GM12891 (cell line): ENCODE measurements around the gene TLR7.

Experiments
- DNase-seq: peaks from one replicate; pipeline ENCODE4 v3.0.0; 2011; ENCODE audit warnings: low spot score; ENCODE audit not compliant: insufficient read length
- FAIRE-seq: peaks from 2 replicates; lab custom pipeline; 2011; peaks lifted over from hg19 to GRCh38; lab: Jason Lieb, UNC
- PAX5 ChIP-seq: IDR thresholded peaks from 2 replicates; pipeline ENCODE4 v1.6.1; 2011; ENCODE audit warnings: low read length, moderate library complexity, mild to moderate bottlenecking; ENCODE audit not compliant: insufficient read depth, severe bottlenecking
- POLR2A ChIP-seq: IDR thresholded peaks from 2 replicates; pipeline ENCODE4 v1.6.1; 2011; ENCODE audit warnings: low read depth, low read length, control low read depth
- POLR2AphosphoS5 ChIP-seq: IDR thresholded peaks from 2 replicates; pipeline ENCODE4 v1.6.1; 2011; ENCODE audit warnings: low read depth, low read length, control low read depth
- POU2F2 ChIP-seq: IDR thresholded peaks from 2 replicates; pipeline ENCODE4 v1.6.1; 2011; ENCODE audit warnings: low read depth, mild to moderate bottlenecking, control low read depth, low read length, moderate library complexity
- SPI1 ChIP-seq: IDR thresholded peaks from 2 replicates; pipeline ENCODE4 v1.6.1; 2011; ENCODE audit warnings: low read depth, low read length, control low read depth
- TAF1 ChIP-seq: IDR thresholded peaks from 2 replicates; pipeline ENCODE4 v1.6.1; 2011; ENCODE audit warnings: low read depth, low read length, control low read depth

Gene TLR7

GRCh38 chrX:12920990-12921389, 54.1 kb downstream of the TLR7 start:
- FAIRE-seq, result peak; percentile 23
- TF ChIP-seq SPI1, result no peak
- no peak for TF ChIP-seq PAX5
- no peak for TF ChIP-seq POLR2AphosphoS5
- no peak for TF ChIP-seq TAF1
- TF ChIP-seq POLR2A, result no peak
- TF ChIP-seq POU2F2, result no peak
- DNase-seq, result no peak

GRCh38 chrX:12921886-12922598, 55.2 kb downstream of the TLR7 start:
- FAIRE-seq, result no peak
- no peak for DNase-seq
- no peak for TF ChIP-seq SPI1
- TF ChIP-seq PAX5, result no peak
- no peak for TF ChIP-seq POU2F2
- no peak for TF ChIP-seq TAF1
- no peak for TF ChIP-seq POLR2AphosphoS5
- no peak for TF ChIP-seq POLR2A

GRCh38 chrX:12922599-12922919, 55.7 kb downstream of the TLR7 start:
- TF ChIP-seq POLR2A, result no peak
- TF ChIP-seq POLR2AphosphoS5, result no peak
- TF ChIP-seq SPI1, result no peak
- no peak for TF ChIP-seq POU2F2
- TF ChIP-seq TAF1, result no peak
- TF ChIP-seq PAX5, result no peak
- no peak for FAIRE-seq
- no peak for DNase-seq

- DNase-seq, result no peak
- no peak for TF ChIP-seq PAX5
- no peak for TF ChIP-seq POLR2AphosphoS5
- TF ChIP-seq TAF1, result no peak
- no peak for TF ChIP-seq POLR2A
- TF ChIP-seq SPI1, result no peak
- TF ChIP-seq POU2F2, result no peak
- no peak for FAIRE-seq
Observed at GRCh38 chrX:12929701-12930100, 62.8 kb downstream of the TLR7 start.

- FAIRE-seq (no peak), DNase-seq (no peak)
- TF ChIP-seq SPI1 (no peak), POU2F2 (no peak), POLR2A (no peak), PAX5 (no peak), POLR2AphosphoS5 (no peak), TAF1 (no peak)
Observed at GRCh38 chrX:12930150-12930549, 63.3 kb downstream of the TLR7 start.

- FAIRE-seq (no peak), DNase-seq (no peak)
- TF ChIP-seq POLR2A (no peak), SPI1 (no peak), POU2F2 (no peak), PAX5 (no peak), TAF1 (no peak), POLR2AphosphoS5 (no peak)
Observed at GRCh38 chrX:12932244-12932643, 65.4 kb downstream of the TLR7 start.

GRCh38 chrX:12934850-12935249, 68.0 kb downstream of the TLR7 start:
- FAIRE-seq, result no peak
- TF ChIP-seq POLR2A, result no peak
- TF ChIP-seq POU2F2, result no peak
- TF ChIP-seq POLR2AphosphoS5, result no peak
- TF ChIP-seq SPI1, result no peak
- no peak for TF ChIP-seq PAX5
- no peak for TF ChIP-seq TAF1
- no peak for DNase-seq

GRCh38 chrX:12936947-12937346, 70.1 kb downstream of the TLR7 start:
- TF ChIP-seq SPI1 (no peak), POU2F2 (no peak), POLR2A (no peak), TAF1 (no peak), POLR2AphosphoS5 (no peak), PAX5 (no peak)
- DNase-seq (no peak), FAIRE-seq (no peak)
